GM19035 (cell line): ENCODE measurements around the gene GPR17.

Experiments used
- ATAC-seq: cut with Tn5 transposase; IDR thresholded peaks from one replicate; pipeline ENCODE4 v1.9.1; 2021; ENCODE audit not compliant: unreplicated experiment

Gene GPR17, protein sequence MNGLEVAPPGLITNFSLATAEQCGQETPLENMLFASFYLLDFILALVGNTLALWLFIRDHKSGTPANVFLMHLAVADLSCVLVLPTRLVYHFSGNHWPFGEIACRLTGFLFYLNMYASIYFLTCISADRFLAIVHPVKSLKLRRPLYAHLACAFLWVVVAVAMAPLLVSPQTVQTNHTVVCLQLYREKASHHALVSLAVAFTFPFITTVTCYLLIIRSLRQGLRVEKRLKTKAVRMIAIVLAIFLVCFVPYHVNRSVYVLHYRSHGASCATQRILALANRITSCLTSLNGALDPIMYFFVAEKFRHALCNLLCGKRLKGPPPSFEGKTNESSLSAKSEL

GRCh38 chr2:127645395-127646291, at the start of gene GPR17:
TSS of gene GPR17 (plus strand) at chr2:127646153. CDS start at chr2:127650736, 4,583 bp downstream.
- ATAC-seq, result no peak

DNA sequence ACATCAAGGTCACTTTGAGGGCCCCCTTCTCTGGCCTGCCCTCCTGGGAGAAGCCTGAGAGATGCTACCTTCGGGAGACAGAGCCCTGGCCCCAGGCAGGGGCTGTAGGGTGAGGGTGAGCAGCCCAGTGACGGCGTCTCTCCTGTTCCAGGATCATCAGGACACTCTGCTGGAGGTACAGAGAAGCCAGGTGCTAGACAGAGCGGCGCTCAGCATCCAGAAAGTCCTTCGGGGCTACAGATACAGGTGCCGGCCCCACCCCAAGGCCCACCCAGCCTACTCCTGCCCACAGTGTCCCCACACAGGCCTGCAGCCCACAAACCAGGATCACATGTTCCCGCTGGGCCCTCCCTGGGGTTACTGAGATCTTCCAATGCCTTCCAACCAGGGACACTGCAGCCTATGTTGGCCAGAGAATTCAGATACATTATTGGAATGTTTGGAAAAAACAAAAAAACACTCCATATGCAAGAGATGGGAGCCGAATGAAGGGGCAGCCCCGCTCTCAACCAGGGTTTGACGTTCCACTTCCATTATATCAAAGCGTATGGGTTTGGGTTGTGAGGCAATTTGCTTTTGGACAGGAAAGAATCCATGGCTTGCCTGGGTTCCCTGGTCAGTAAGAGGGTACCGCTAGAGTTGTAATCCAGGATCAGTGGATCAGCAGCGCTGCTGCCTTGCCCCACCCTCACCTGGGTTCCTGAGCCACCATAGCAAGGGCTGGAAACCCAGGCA, 49.5 kb upstream of the GPR17 start:
- no peak for ATAC-seq

- no peak for ATAC-seq
Observed at GRCh38 chr2:127597046-127597983, 48.6 kb upstream of the GPR17 start.

DNA sequence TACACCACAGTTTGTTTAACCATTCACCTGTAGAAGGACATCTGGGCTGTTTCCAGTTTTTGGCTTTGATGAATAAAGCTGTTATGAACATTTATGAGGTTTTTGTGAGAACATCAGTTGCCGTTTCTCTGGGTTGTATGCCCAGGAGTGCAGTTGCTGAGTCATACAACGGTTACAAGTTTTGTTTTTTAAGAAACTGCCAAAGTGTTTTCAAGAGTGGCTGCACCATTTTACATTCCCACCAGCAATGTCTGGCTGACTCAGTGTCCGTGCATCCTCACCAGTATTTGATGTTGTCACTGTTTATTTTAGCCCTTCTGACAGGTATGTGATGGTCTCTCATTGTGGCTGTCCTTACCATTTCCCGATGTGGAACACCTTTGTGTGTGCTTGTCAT, 48.0 kb upstream of the GPR17 start:
- ATAC-seq, result no peak

GRCh38 chr2:127598711-127599110, 47.2 kb upstream of the GPR17 start:
- no peak for ATAC-seq

GRCh38 chr2:127599211-127599610, 46.7 kb upstream of the GPR17 start:
- no peak for ATAC-seq

DNA sequence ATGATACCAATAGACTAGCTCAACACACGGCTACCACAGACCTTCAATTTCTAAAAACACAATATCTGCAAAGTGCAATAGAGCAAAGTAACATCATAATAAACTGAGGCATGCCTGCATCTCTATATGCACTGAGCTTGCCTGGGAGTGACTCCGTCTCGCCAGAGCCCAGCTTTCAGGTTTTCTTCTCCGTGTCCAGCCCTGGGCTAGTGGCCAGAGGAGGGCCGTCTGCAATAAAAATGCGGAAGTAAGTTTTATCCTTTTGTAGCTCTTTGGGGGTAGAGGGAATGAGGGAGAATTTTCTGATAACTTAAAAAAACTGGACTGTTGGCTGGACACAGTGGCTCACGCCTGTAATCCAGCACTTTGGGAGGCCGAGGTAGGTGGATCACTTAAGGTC, 41.0 kb upstream of the GPR17 start:
- no peak for ATAC-seq

- ATAC-seq, result no peak
Observed at GRCh38 chr2:127605691-127606263, 40.2 kb upstream of the GPR17 start.

- no peak for ATAC-seq
Observed at GRCh38 chr2:127606625-127607398, 39.1 kb upstream of the GPR17 start.

DNA sequence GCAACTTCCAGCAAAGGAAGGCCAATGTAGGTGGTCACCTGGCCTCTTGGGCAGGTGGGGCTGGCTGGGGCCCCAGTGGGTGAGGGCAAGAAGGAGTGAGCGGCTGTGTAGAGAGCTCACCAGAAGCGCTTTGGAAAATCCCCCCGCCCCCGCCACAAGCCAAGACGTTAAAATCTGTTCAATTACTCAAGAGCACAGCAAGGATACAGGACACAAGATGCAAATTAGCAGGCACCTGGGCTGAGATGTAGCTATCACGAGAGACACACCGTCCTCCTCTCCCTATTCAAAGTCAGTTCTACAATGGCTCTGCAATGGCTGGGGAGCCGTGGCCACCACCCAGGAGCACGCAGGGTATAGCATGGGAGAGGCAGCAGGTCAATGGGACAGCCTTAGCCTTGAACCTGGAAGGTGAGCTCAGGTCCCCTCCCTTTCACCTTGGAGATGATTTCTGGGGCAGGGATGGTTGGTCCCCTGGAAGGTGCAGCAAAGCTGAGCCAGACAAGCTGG, 38.5 kb upstream of the GPR17 start:
- no peak for ATAC-seq

DNA sequence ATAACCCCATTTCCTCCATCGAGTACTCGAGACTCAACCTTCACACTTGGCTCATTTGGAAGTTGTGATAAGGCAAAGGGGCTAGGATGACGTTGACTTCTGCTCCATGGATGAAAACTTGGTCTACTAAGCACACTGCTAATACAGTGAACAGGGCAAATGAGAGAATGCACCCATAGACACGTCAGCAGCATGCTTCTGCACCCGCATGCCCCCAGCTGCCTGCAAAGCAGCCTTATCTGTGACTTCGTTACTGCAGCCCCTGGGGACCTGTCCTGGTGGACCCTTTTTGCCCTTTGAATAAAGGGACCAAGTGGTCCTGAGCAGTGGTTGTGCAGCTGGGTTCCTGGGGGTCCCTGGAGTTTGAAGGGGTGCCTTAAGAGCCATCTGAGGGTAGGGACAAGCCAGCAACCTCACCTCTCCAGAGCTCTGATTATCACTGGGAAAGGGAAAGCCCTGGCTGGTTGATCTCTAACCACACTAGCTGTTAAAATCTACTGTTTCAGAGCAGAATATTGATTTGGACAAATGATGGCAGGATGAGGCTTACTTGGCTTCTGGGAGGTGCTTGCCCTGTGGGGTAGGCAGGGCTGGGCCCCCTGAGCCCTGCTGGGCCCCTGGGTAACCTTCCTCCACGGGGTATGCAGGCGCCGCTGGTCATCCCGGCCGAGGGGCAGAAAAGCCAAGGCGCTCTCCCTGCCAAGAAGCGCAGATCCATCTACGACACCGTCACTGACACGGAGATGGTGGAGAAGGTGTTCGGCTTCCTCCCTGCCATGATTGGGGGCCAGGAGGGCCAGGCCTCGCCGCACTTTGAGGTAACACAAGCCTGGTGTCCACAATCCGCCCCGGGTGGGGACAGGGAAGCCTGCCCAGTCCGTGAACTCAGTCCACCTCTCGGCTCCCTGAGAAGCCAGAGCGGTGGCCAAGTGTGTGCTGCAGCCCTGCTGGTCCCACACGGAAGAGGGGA, 37.6 kb upstream of the GPR17 start:
- ATAC-seq, result no peak

DNA sequence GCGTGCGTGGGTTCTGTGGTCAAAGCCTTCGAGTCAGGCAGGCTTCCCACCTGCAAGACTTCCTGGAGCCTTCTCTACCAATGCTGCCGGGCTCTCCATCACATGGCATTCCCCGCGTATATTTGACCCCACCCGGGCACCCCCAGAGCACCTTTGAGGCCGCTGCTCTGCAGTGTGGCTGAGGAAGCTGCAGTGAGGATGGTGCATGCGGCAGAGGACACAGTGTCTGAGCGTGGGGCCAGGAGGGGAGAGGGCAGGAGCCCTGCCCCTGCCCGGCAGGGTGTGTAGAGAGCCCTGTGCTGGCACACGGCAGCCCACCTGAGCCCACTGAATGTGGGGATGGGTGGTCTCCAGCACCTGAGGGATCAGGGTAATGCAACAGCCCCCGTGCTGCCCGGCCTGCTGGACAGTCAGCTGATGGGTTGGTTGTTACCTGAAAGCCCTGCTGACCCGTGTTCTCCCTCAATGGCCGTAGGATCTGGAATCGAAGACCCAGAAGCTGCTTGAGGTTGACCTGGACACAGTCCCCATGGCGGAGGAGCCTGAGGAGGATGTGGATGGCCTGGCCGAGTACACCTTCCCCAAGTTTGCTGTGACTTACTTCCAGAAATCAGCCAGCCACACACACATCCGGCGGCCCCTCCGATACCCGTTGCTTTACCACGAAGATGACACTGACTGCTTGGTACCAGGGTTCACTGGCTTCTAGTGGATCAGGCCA, 36.8 kb upstream of the GPR17 start:
- no peak for ATAC-seq

- ATAC-seq, result no peak
Observed at GRCh38 chr2:127609818-127610217, 36.1 kb upstream of the GPR17 start.

GRCh38 chr2:127610561-127610960, 35.4 kb upstream of the GPR17 start:
- no peak for ATAC-seq

DNA sequence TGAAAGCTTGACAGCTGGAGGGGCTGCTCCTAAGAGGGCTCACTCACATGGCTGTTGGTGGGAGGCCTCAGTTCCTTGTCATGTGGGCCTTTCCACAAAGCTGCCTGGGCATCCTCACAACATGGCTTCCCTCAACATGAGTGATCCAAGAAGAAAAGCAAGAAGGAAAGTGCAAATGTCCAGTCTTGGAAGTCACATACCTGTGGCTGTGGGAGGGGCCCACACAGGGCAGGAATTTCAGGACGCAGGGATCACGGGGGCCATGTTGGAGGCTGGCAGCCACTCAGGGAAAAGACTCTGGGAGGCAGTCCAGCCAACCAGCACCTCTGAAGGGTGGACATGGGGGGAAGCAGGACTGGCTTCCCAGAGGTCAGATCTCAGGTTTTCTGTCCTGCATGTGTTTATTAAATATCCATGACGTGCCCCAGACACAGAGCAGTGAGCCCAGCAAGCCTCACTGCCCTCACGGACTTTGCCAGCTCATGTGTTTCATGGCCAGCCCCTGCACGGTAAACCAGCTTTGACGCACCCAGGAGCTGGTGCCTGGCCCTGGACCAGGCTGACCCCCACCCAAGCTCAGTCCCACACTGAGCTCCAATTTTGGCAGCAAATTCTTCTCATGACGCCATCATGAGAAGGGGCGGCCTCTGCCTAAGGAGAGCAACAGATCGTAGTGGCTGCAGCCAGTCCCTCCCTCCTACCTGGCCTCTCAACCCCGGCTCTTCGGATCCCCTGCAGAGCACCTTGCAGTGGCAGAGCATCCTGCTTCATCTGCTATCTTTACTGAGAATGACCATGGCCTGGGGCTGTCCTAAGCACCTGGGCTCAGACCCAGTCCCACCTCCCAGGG, 34.7 kb upstream of the GPR17 start:
- no peak for ATAC-seq

DNA sequence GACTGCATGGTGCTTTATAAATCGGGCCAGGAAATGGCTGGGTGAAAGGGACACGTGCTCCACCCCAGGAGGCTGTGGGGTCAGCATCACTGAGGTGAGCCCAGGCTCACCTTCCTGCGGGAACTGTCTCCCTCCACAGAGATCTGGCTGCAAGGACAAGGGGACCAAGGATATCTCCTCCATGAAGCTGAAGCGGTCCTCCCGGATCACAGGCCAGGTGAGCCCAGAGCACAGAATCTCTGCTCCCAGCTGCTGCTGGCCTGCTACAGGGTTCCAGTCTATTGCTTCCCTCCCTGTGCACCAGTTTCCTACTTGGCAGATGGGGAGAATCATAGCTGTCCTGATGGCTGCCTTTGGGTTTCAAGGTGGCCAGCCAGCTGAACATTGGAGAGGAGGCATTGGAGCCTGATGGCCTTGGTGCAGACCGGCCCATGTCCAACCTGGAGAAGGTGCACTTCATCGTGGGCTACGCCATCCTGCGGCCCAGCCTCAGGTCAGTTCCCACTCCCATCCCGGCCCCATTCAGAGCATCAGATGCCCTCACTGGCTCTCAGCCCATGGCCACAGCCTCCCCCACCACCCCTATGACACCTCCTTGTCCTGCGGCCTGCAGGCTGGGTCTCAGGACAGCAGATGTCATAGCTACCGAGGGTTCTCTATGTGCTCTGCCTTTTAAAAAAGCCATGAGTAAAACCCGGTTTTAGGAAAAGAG, 33.7 kb upstream of the GPR17 start:
- ATAC-seq, result no peak
